ENCODE results near the gene MLXIP. TPM values are rescaled to one million over a fixed set of nuclear protein-coding genes. Genes with fewer than 3 reads are reported as not detected.

MLXIP gene
- total and polyA plus RNA-seq, 9 of the 15 experiments (the other 6 are each of a cell fraction or from before 2014, with no cell fraction given) = 2.2 to 66.3 (median 18.1) TPM

DNA sequence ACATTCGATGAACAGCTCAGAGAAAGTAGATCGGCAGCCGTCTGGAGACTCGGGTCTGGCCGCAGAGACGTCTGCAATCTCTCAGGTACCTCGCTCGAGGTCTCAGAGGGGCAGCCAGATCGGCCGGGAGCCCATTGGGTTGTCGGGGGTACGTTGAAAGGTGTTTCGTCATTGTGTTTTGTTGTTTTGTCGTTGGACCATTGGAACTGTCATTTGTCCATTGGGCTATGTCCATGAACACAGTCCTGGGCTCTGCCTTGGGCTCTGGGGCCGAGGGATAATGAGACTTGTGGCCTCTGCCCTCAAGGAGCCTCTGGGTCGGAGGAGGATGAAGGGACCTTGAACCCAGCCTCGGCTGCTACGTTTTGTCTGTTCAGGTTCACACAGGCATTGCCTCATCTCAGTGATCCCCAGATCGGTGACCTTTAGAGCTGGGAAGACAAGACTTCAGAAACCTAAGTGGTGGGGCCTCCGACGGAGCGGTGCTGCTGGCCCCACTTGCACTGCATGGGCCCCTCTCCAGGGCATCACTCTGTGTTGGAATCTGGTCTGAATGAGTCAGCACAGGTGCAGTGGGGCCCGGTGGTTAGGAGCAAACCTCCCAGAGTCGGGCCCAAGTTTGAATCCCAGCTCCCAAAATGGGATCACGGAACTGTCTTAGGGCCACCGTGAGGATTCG is 23.6 kb upstream of the MLXIP start (continued):
- TF ChIP-seq, protein P1, sequence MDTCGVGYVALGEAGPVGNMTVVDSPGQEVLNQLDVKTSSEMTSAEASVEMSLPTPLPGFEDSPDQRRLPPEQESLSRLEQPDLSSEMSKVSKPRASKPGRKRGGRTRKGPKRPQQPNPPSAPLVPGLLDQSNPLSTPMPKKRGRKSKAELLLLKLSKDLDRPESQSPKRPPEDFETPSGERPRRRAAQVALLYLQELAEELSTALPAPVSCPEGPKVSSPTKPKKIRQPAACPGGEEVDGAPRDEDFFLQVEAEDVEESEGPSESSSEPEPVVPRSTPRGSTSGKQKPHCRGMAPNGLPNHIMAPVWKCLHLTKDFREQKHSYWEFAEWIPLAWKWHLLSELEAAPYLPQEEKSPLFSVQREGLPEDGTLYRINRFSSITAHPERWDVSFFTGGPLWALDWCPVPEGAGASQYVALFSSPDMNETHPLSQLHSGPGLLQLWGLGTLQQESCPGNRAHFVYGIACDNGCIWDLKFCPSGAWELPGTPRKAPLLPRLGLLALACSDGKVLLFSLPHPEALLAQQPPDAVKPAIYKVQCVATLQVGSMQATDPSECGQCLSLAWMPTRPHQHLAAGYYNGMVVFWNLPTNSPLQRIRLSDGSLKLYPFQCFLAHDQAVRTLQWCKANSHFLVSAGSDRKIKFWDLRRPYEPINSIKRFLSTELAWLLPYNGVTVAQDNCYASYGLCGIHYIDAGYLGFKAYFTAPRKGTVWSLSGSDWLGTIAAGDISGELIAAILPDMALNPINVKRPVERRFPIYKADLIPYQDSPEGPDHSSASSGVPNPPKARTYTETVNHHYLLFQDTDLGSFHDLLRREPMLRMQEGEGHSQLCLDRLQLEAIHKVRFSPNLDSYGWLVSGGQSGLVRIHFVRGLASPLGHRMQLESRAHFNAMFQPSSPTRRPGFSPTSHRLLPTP (IDR thresholded peaks at IDR 0.05; ENCODE audit: borderline replicate concordance, extremely low read depth, insufficient read length) = no peak
- no peak for TF ChIP-seq ZNF436 (CRISPR knock-in tag; IDR thresholded peaks at IDR 0.05)
- peak; percentile 6 for TF ChIP-seq RBBP5 (IDR thresholded peaks at IDR 0.05; ENCODE audit: borderline replicate concordance, insufficient read depth, low read length, poor library complexity, severe bottlenecking)
- no peak for TF ChIP-seq ZNF77 (CRISPR knock-in tag; IDR thresholded peaks at IDR 0.05)
- TF ChIP-seq NFATC3 (IDR thresholded peaks at IDR 0.05) = no peak
- no peak for TF ChIP-seq ZNF707 (CRISPR knock-in tag; conservative IDR thresholded peaks at IDR 0.05)
- no peak for TF ChIP-seq MYC (IDR thresholded peaks at IDR 0.05; ENCODE audit: low read depth, low read length)
- TF ChIP-seq MYC (CRISPR knock-in tag; IDR thresholded peaks at IDR 0.05; ENCODE audit: borderline replicate concordance, low read depth) = 0 out of 2 replicates have a peak, but pooled peaks have one; percentile 20
- TF ChIP-seq CHD2 (IDR thresholded peaks at IDR 0.05; ENCODE audit: low read depth, low read length) = no peak

All from K562 (cell line).